Lung (tissue), 12 donors: ENCODE results near the gene PNPLA2. TPM values are rescaled to one million over a fixed set of nuclear protein-coding genes. Genes with fewer than 3 reads are reported as not detected.

Experiments
- ATAC-seq: fragments of 200-7000 bp; cut with Tn5 transposase; one replicate; pipeline ENCODE4 v1.9.1; 2020; ENCODE audit warnings: moderate number of reproducible peaks; ENCODE audit not compliant: insufficient read depth, low FRiP score
- DNase-seq, 3 donors: peaks; one replicate each; pipeline ENCODE4 v3.0.0-alpha.2; 2013 to 2017
- H3K27ac ChIP-seq, 2 donors: one replicate each; pipeline ENCODE4 v1.5.1; 2013; ENCODE audit warnings: mild to moderate bottlenecking in 2 of 2, moderate library complexity in 2 of 2, control low read depth in 1 of 2, inconsistent platforms in 1 of 2, low read depth in 1 of 2, low read length in 1 of 2
- H3K27me3 ChIP-seq, 3 donors: one replicate each; pipeline ENCODE4 v1.5.1; 2013; ENCODE audit warnings: low read length in 2 of 3; ENCODE audit not compliant: control insufficient read depth in 3 of 3, insufficient read depth in 3 of 3
- H3K36me3 ChIP-seq, 4 donors: one replicate each; pipeline ENCODE4 v1.5.1; 2013; ENCODE audit warnings: low read length in 4 of 4, mild to moderate bottlenecking in 1 of 4, moderate library complexity in 1 of 4; ENCODE audit not compliant: control insufficient read depth in 4 of 4, insufficient read depth in 4 of 4
- H3K4me1 ChIP-seq, 5 donors: one replicate each; pipeline ENCODE4 v1.5.1; 2013; ENCODE audit warnings: low read length in 5 of 5, mild to moderate bottlenecking in 2 of 5, moderate library complexity in 1 of 5; ENCODE audit not compliant: control insufficient read depth in 5 of 5, insufficient read depth in 5 of 5
- H3K4me3 ChIP-seq: one replicate; pipeline ENCODE4 v1.5.1; 2013; ENCODE audit warnings: mild to moderate bottlenecking, control low read depth, moderate library complexity
- H3K9ac ChIP-seq, 2 donors: one replicate each; pipeline ENCODE4 v1.5.1; 2013; ENCODE audit warnings: low read length in 2 of 2, control low read depth in 1 of 2; ENCODE audit not compliant: insufficient read depth in 1 of 2
- H3K9me3 ChIP-seq, 4 donors: one replicate each; pipeline ENCODE4 v1.5.1; 2013; ENCODE audit warnings: low read length in 3 of 4, mild to moderate bottlenecking in 1 of 4, moderate library complexity in 1 of 4; ENCODE audit not compliant: control insufficient read depth in 4 of 4, insufficient read depth in 3 of 4
- CTCF ChIP-seq: IDR thresholded peaks from 2 replicates; pipeline ENCODE4 v1.5.1; 2012; ENCODE audit warnings: mild to moderate bottlenecking; ENCODE audit errors: control extremely low read depth, extremely low read depth
- WGBS, 2 donors: extraction: QIAGEN DNeasy Blood & Tissue Kit; methylation state at CpG; one replicate each; pipeline ENCODE4 v1.1.7; 2013; 5-methylcytosine and 5-hydroxymethylcytosine counted together
- polyA plus RNA-seq, 2 donors: library from polyadenylated mRNA; stranded (reverse); fragments of 200-250 nt; gene quantifications; one replicate each; pipeline ENCODE4 v1.2.1, GENCODE V29; 2013
- total RNA-seq, 2 donors: library from RNA; depleted of rRNA in 1 of 2; stranded (reverse); fragments of >200 nt in 1 of 2; gene quantifications; one replicate each; pipeline ENCODE4 v1.2.1, GENCODE V29; 2014 to 2021
- donor health status: control.
- donor health status: control.
- donor health status: Bipolar disorder and iron deficiency.
- donor health status: healthy.
- donor health status: DM: yes; HTN: yes; CAD: no.

PNPLA2 gene
- total and polyA plus RNA-seq, 4 donors: 65.1 to 160 (median 84.2) TPM

DNA sequence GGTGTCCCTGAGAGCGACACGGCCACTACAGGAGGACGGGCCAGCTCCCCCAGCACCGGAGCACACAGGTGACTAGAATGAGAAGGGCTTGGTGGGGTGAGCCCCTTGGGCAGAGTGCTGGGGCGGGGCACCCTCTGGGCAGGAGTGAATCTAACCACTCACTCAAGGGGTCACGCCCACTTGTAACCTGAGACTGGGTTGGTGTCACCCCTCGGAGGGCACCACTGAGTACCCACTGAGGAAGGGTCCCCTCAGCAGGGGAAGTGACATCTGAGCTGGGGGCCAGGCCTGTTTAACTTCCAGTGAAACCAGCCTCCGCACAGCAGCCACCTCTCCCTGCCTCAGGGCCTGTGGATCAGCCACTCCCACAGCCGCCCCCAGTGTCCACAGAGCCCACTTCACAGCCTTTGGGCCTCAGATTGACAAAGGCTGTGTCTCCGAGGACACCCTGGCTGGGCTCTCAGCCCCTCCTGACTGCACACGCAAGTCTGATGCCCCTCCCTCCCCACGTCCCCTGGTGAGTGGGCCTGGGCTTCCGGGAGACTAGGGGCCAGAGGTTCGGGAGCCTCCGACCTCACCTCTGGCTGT is 47.0 kb upstream of the PNPLA2 start:
- ATAC-seq (no peak), DNase-seq (no peak)
- H3K4me1 ChIP-seq: peaks cover 0 to 12% (median 3%) of the 10 kb centered on the region in 5 donors
- H3K27me3 ChIP-seq: no peaks in the 10 kb centered on the region
- 86 to 90% methylated on average over 15 of the region's 15 CpGs for WGBS, 2 donors
- no peaks in the 10 kb centered on the region for H3K9me3 ChIP-seq
- no peak overlapping the region for H3K4me3 ChIP-seq
- TF ChIP-seq CTCF: no peak
- H3K9ac ChIP-seq: no peak overlapping the region
- H3K27ac ChIP-seq: no peak overlapping the region
- peaks cover 0 to 45% (median 12%) of the 10 kb centered on the region in 4 donors for H3K36me3 ChIP-seq

DNA sequence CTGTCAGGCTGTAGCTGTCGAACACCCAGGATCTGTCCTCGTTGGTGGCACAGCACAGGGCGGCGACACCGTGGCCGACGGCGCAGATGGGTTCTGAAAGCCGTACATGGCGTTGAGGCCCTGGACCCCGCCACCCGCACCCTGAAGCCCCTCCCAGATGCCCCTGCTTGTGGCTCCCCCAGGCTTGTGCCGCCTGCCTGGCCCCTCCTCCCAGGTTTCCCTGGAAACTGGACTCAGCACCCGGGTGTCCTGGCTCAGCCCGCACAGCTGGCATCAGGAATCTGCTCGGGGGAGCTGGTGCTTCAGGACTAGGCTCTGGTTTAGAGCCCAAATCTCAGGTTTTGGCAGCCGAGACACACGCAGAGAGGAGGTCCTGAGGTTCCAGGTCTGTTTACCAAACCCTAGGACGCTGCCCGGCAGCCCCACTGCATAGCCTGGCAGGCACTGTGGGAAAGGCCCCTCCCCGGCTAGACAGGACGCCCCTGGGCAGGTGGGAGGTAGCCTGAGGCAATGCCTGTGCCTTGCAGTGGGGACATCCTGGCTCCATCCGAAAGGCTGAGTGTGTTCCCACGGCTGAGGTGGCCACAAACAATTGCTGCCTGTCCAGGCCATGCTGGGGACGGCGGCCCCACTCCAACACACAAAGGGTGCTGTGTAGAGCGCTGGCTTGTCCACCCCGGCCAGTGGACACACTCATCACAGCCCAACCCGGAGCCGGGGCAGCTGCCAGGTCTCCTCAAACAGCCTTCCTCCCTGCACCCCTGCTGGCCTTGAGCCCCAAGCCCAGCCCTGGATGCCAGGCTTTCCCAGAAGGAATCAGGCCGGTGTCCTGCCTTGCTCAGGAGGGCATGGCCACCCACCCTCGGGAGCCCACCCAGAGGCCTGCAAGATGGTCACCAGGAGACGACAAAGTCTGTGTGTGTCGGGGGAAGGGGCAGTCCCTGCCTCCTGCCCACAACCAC is 46.0 kb upstream of the PNPLA2 start:
- 89 to 90% methylated on average over 34 of the region's 34 CpGs for WGBS, 2 donors
- no peak overlapping the region for H3K9ac ChIP-seq
- no peak overlapping the region for H3K4me3 ChIP-seq
- peaks cover 0 to 12% (median 3%) of the 10 kb centered on the region in 5 donors for H3K4me1 ChIP-seq
- H3K27ac ChIP-seq: no peak overlapping the region
- no peaks in the 10 kb centered on the region for H3K27me3 ChIP-seq
- H3K9me3 ChIP-seq: no peaks in the 10 kb centered on the region
- no peak for TF ChIP-seq CTCF
- DNase-seq: no peak
- ATAC-seq: no peak
- peaks cover 0 to 39% (median 8%) of the 10 kb centered on the region in 4 donors for H3K36me3 ChIP-seq

GRCh38 chr11:773425-773824 is 45.3 kb upstream of the PNPLA2 start:
- H3K4me1 ChIP-seq: peaks cover 0 to 19% (median 3%) of the 10 kb centered on the region in 5 donors
- H3K36me3 ChIP-seq: peaks cover 0 to 39% (median 8%) of the 10 kb centered on the region in 4 donors
- WGBS, 2 donors: 93 to 94% methylated on average over 5 of the region's 5 CpGs
- TF ChIP-seq CTCF: no peak
- H3K27ac ChIP-seq: no peak overlapping the region
- no peaks in the 10 kb centered on the region for H3K27me3 ChIP-seq
- H3K4me3 ChIP-seq: no peak overlapping the region
- ATAC-seq (no peak), DNase-seq (no peak)
- no peak overlapping the region for H3K9ac ChIP-seq
- H3K9me3 ChIP-seq: no peaks in the 10 kb centered on the region
